Measurements from ENCODE around the gene STOML1. TPM values are rescaled to one million over a fixed set of nuclear protein-coding genes. Genes with fewer than 3 reads are reported as not detected.

Gene STOML1, protein sequence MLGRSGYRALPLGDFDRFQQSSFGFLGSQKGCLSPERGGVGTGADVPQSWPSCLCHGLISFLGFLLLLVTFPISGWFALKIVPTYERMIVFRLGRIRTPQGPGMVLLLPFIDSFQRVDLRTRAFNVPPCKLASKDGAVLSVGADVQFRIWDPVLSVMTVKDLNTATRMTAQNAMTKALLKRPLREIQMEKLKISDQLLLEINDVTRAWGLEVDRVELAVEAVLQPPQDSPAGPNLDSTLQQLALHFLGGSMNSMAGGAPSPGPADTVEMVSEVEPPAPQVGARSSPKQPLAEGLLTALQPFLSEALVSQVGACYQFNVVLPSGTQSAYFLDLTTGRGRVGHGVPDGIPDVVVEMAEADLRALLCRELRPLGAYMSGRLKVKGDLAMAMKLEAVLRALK
- 10 to 100 TPM; 11.5 to 13.4 (median 12.4) TPM for total RNA-seq
- long read RNA-seq, donor 1, full-length matches to known transcripts: 18 of 25 reads
- long read RNA-seq, donor 1, partial matches to known transcripts: 0 of 25 reads
- long read RNA-seq, donor 1, other reads (novel, unspliced or antisense): 7 of 25 reads
- long read RNA-seq, donor 2, full-length matches to known transcripts: 6 of 8 reads
- long read RNA-seq, donor 2, partial matches to known transcripts: 0 of 8 reads
- long read RNA-seq, donor 2, other reads (novel, unspliced or antisense): 2 of 8 reads

DNA sequence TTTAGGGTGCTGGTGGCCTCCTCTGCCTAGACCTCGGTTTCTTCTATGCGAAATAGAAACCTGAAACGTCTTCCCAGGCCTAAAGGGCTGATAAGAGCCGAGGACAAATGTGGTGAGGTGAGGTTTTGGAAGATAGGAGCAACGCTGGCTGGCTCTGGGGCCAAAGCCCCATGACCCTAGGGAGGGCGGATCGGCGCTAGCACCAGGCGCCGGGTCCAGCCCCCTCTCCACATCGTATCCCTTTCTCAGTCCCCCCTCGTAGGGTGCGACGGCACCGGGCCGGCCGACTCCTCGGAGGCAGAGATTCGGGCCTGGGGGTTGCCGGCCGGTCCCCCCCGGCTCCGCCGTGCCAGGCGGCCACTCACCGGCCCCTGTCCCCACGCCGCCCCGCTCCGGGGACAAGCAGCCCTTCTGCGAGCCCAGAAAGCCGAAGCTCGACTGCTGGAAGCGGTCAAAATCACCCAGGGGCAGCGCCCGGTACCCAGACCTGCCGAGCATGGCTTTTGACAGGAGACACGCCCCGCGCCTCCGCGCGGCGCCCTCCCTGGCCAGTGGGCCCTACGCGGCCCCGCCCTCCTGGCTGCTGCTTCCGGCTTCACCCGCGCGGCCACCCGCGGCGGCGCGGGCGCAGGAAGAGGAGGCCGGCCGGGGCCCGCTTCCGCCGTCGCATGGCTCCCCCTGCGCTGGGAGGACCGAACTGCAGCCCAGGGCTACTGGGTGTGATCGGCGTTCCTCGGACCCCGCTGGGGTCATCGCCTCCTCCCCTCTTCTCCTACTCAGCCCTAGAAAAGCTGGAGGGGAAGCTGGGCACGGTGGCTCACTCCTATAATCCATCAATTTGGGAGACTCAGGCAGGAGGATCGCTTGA, at the start of gene STOML1:
Gene STOML1 (minus strand): TSS at position 570 of the 868 bp plus-strand sequence. CDS start 72 bp downstream, at position 498.
- intact Hi-C loops (cut with DNase I, micrococcal nuclease): no loop called here
- peak; percentile 96 to 97 (median 96) for DNase-seq
- Histone ChIP-seq H3K4me3 (peak within 1 kb of the TSS; percentile 46), H3K4me1 (ENCODE audit: low read depth) (peaks cover 35% of the 10 kb centered on the region), H3K36me3 (ENCODE audit: low read depth) (no peaks in the 10 kb centered on the region), H3K9me3 (no peaks in the 10 kb centered on the region)
- peak; percentile 87 for ATAC-seq
- TF ChIP-seq, protein P1, sequence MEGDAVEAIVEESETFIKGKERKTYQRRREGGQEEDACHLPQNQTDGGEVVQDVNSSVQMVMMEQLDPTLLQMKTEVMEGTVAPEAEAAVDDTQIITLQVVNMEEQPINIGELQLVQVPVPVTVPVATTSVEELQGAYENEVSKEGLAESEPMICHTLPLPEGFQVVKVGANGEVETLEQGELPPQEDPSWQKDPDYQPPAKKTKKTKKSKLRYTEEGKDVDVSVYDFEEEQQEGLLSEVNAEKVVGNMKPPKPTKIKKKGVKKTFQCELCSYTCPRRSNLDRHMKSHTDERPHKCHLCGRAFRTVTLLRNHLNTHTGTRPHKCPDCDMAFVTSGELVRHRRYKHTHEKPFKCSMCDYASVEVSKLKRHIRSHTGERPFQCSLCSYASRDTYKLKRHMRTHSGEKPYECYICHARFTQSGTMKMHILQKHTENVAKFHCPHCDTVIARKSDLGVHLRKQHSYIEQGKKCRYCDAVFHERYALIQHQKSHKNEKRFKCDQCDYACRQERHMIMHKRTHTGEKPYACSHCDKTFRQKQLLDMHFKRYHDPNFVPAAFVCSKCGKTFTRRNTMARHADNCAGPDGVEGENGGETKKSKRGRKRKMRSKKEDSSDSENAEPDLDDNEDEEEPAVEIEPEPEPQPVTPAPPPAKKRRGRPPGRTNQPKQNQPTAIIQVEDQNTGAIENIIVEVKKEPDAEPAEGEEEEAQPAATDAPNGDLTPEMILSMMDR (IDR thresholded peaks at IDR 0.05): peak; percentile 96

DNA sequence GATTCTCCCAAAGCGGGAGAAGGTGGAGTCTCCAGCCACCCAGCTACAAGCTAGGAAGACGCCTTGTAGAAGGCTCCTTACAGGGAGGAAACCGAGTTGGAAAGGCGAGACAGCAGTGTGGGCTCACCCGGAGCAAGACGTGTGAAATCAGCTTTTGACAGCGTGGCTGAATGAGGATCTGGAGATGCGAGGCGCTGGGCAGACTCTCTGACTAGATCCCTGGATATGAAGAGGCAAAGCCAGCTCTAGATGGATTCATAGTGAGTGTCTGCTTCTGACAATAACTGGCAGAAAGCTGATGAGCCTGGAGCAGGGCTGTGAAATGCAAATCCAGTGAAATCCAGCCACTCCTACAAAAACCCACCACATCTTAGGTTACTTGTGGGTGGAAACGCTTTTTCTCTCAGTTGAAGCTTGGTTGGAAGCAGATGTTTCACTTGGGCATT, 49.2 kb upstream of the STOML1 start:
- Histone ChIP-seq H3K4me1 (ENCODE audit: low read depth) (peaks cover 2% of the 10 kb centered on the region), H3K4me3 (no peak overlapping the region), H3K36me3 (ENCODE audit: low read depth) (no peaks in the 10 kb centered on the region), H3K9me3 (no peaks in the 10 kb centered on the region)
- ATAC-seq (no peak), DNase-seq (no peak)
- TF ChIP-seq, protein P1 (IDR thresholded peaks at IDR 0.05): no peak
- intact Hi-C loops (cut with DNase I, micrococcal nuclease): no loop called here

DNA sequence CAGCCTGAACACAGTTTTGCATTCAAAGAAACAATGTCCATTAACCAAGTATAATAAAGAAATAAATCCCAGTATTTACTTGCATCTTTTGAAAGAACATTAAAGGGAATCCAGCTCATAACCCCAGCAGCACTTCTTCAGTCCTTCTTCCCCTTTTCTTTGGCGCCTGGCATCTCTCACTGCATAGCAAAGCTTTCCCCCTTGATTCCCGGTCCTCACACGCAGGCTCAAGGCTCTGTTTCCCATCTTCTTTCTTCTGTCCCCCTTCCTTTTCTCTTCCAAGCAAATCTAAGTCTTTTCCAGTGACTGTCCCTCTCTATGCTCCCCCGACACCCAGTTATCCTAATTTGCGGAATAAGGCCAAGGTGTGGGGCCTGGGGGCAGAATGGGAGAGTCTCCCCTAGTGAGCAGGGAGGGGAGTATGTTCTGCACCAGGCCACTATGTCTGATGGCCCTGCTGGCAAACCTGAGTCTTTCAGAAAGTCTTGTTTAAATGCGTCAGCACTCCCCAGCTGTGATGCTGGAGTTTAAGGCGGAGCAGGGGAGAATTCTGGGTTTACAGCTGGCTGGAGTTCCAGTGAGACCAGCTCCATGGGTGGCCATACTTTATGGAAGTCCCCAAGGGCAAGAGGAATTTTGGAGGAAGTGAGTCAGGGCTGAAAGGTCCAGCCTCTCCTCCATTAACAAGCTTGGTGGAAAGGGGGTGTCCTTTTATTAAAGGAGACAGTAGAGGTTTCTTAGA, 48.2 kb upstream of the STOML1 start:
- intact Hi-C loops (cut with DNase I, micrococcal nuclease): no loop called here
- DNase-seq (peak in 1 of 3 donors; percentile 45), ATAC-seq (peak; percentile 52)
- Histone ChIP-seq H3K4me1 (ENCODE audit: low read depth) (peaks cover 2% of the 10 kb centered on the region), H3K4me3 (no peak overlapping the region), H3K9me3 (no peaks in the 10 kb centered on the region), H3K36me3 (ENCODE audit: low read depth) (no peaks in the 10 kb centered on the region)
- TF ChIP-seq, protein P1 (IDR thresholded peaks at IDR 0.05): no peak

DNA sequence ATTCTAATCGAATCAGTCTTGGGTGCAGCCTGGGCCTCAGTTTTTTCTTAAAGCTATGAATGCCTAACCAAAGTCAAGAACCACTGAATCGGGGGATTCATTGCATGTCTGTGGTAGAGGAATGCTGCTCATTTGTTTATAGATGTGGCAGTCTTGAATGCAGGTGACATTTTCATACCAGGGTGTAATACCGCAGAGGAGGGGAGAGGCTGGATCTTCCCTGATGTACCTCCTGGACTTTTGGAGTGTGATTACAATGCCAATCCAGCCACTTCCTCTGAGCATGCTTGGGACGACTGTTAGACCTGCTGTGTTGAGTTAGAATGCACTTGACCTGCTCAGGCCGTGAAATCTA, 47.5 kb upstream of the STOML1 start:
- TF ChIP-seq, protein P1 (IDR thresholded peaks at IDR 0.05): no peak
- DNase-seq: no peak
- Histone ChIP-seq H3K4me1 (ENCODE audit: low read depth) (peaks cover 2% of the 10 kb centered on the region), H3K36me3 (ENCODE audit: low read depth) (no peaks in the 10 kb centered on the region), H3K9me3 (no peaks in the 10 kb centered on the region), H3K4me3 (no peak overlapping the region)
- no peak for ATAC-seq
- intact Hi-C loops (cut with DNase I, micrococcal nuclease): loop anchor here in 1 of 2 donors (10.0 kb wide), 1 partner anchor 55 kb away; no protein-coding TSS in a partner anchor
